SU-DHL-6 (cell line): ENCODE data around the gene STX12.
"Not testable (repeated sequence)": the region's sequence is repeated elsewhere in the genome, so short reads cannot be mapped to it uniquely, and the experiment has no call there.

Experiments used
- H2AFZ ChIP-seq: fragments of 200-600 bp; sonication (generic); 2 replicates; pipeline ENCODE4 v1.6.1; 2014; ENCODE audit warnings: low read depth, mild to moderate bottlenecking, moderate library complexity, mixed read lengths, antibody characterized with exemption, low read length; ENCODE audit not compliant: severe bottlenecking
- H3F3A ChIP-seq: fragments of 200-600 bp; shearing (Covaris generic); 2 replicates; pipeline ENCODE4 v1.6.0; 2016; ENCODE audit warnings: antibody characterized with exemption, mild to moderate bottlenecking; ENCODE audit not compliant: insufficient read depth
- H3K27ac ChIP-seq: fragments of 200-600 bp; sonication (generic); 2 replicates; pipeline ENCODE4 v1.5.1; 2016; ENCODE audit warnings: low read depth, mild to moderate bottlenecking, low read length, moderate library complexity, mixed read lengths
- H3K27me3 ChIP-seq: fragments of 200-600 bp; sonication (generic), shearing (Covaris generic); 2 replicates; pipeline ENCODE4 v1.6.0; 2014; ENCODE audit warnings: mild to moderate bottlenecking, low read length
- H3K36me3 ChIP-seq: fragments of 200-600 bp; sonication (generic); 2 replicates; pipeline ENCODE4 v1.6.1; 2014; ENCODE audit warnings: mild to moderate bottlenecking, low read length, mixed read lengths
- H3K4me2 ChIP-seq: fragments of 300-600, 200-600 bp; shearing (Covaris generic), sonication (generic); 2 replicates; pipeline ENCODE4 v1.6.0; 2014; ENCODE audit warnings: low read length, low read depth, mild to moderate bottlenecking; ENCODE audit not compliant: poor library complexity, severe bottlenecking
- H3K4me3 ChIP-seq: fragments of 200-600 bp; sonication (generic); 2 replicates; pipeline ENCODE4 v1.5.1; 2014; ENCODE audit warnings: antibody characterized with exemption, low read length, mild to moderate bottlenecking, mixed read lengths; ENCODE audit not compliant: insufficient read depth, poor library complexity, severe bottlenecking
- H3K79me2 ChIP-seq: fragments of 200-600 bp; sonication (generic); 2 replicates; pipeline ENCODE4 v1.6.1; 2014; ENCODE audit warnings: mild to moderate bottlenecking, low read length, moderate library complexity; ENCODE audit not compliant: insufficient read depth
- H3K9ac ChIP-seq: fragments of 200-600 bp; sonication (generic); 2 replicates; pipeline ENCODE4 v1.7.0; 2014; ENCODE audit warnings: mild to moderate bottlenecking, low read length
- H3K9me2 ChIP-seq: fragments of 200-600 bp; sonication (generic); replicated peaks from 2 replicates; pipeline ENCODE4 v1.6.1; 2014; ENCODE audit warnings: low read length; ENCODE audit not compliant: insufficient read depth
- H3K9me3 ChIP-seq: fragments of 200-600 bp; sonication (generic); 2 replicates; pipeline ENCODE4 v1.6.1; 2014; ENCODE audit warnings: low read length, mixed read lengths; ENCODE audit not compliant: insufficient read depth
- H4K20me1 ChIP-seq: fragments of 200-600 bp; sonication (generic); 2 replicates; pipeline ENCODE4 v1.6.1; 2014; ENCODE audit warnings: low read depth, mild to moderate bottlenecking, antibody characterized with exemption, low read length, moderate library complexity, mixed read lengths
- CTCF ChIP-seq: fragments of 200-600 bp; sonication (generic); IDR thresholded peaks from one replicate; pipeline ENCODE4 v1.5.1; 2017; ENCODE audit warnings: antibody characterized with exemption, mild to moderate bottlenecking, low read length, moderate library complexity; ENCODE audit not compliant: insufficient read depth, poor library complexity, severe bottlenecking
- EZH2phosphoT487 ChIP-seq: fragments of 200-600 bp; sonication (generic), shearing (Covaris generic); conservative IDR thresholded peaks from 2 replicates; pipeline ENCODE4 v1.6.1; 2018; ENCODE audit warnings: mild to moderate bottlenecking, antibody characterized with exemption, low read length, moderate library complexity, mixed read lengths

Gene STX12

GRCh38 chr1:27774654-27775053 is 1.6 kb downstream of the STX12 start:
- Histone ChIP-seq H3K9me3 (no peaks in the 10 kb centered on the region), H3K27me3 (no peaks in the 10 kb centered on the region), H3K4me3 (no peak overlapping the region), H3K36me3 (no peaks in the 10 kb centered on the region), H3K27ac (no peak overlapping the region), H3K9me2 (no peaks in the 10 kb centered on the region), H2AFZ (no peak overlapping the region), H3K9ac (no peak overlapping the region), H3K4me2 (peak overlapping the region; percentile 70), H3F3A (peaks cover 9% of the 10 kb centered on the region), H3K79me2 (peaks cover 47% of the 10 kb centered on the region), H4K20me1 (no peaks in the 10 kb centered on the region)
- TF ChIP-seq EZH2phosphoT487 (no peak), CTCF (no peak)

DNA sequence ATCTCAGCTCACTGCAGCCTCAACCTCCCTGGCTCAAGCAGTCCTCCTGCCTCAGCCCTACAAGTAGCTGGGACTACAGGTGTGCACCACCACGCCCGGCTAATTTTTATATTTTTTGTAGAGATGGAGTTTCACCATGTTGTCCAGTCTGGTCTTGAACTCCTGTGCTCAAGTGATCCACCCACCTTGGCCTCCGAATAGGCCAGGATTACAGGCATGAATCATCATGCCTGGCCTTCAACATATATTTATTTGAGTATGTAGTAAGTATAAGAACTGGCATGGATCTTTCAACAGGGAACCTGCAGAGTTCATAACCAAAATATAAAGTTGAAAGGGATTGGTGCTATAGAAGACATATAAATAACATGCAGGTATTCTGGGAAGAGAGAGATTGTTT is 2.3 kb downstream of the STX12 start:
- not testable (repeated sequence) for H3F3A ChIP-seq, H2AFZ ChIP-seq, H3K9ac ChIP-seq, H3K36me3 ChIP-seq, H3K4me3 ChIP-seq, H3K4me2 ChIP-seq, H3K9me3 ChIP-seq, H3K27me3 ChIP-seq, H3K9me2 ChIP-seq, H3K27ac ChIP-seq, H4K20me1 ChIP-seq
- peaks cover 53% of the 10 kb centered on the region for H3K79me2 ChIP-seq

GRCh38 chr1:27776276-27776675 is 3.3 kb downstream of the STX12 start:
- not testable (repeated sequence) for H3K9me3 ChIP-seq, H3K4me3 ChIP-seq, H4K20me1 ChIP-seq, H3K4me2 ChIP-seq, H3K9ac ChIP-seq, H3F3A ChIP-seq, H3K36me3 ChIP-seq, H2AFZ ChIP-seq, H3K27ac ChIP-seq, H3K27me3 ChIP-seq, H3K9me2 ChIP-seq
- peaks cover 58% of the 10 kb centered on the region for H3K79me2 ChIP-seq

GRCh38 chr1:27778056-27778455 is 5.0 kb downstream of the STX12 start:
- H3K27ac ChIP-seq = no peak overlapping the region

More at GRCh38 chr1:27778056-27778455, 5.0 kb downstream of the STX12 start:
- Histone ChIP-seq H3K9ac (no peak overlapping the region), H2AFZ (no peak overlapping the region), H3K4me2 (no peak overlapping the region), H4K20me1 (no peaks in the 10 kb centered on the region), H3K4me3 (no peak overlapping the region), H3K9me2 (no peaks in the 10 kb centered on the region), H3F3A (peaks cover 3% of the 10 kb centered on the region), H3K27me3 (no peaks in the 10 kb centered on the region), H3K79me2 (peaks cover 71% of the 10 kb centered on the region), H3K9me3 (no peaks in the 10 kb centered on the region), H3K36me3 (no peaks in the 10 kb centered on the region)
- TF ChIP-seq CTCF (no peak), EZH2phosphoT487 (no peak)
